ENCODE results near the gene KCNG1.
A peak's percentile ranks its signal among the peaks of the same experiment; 100 is the strongest.

The KCNG1 gene

DNA sequence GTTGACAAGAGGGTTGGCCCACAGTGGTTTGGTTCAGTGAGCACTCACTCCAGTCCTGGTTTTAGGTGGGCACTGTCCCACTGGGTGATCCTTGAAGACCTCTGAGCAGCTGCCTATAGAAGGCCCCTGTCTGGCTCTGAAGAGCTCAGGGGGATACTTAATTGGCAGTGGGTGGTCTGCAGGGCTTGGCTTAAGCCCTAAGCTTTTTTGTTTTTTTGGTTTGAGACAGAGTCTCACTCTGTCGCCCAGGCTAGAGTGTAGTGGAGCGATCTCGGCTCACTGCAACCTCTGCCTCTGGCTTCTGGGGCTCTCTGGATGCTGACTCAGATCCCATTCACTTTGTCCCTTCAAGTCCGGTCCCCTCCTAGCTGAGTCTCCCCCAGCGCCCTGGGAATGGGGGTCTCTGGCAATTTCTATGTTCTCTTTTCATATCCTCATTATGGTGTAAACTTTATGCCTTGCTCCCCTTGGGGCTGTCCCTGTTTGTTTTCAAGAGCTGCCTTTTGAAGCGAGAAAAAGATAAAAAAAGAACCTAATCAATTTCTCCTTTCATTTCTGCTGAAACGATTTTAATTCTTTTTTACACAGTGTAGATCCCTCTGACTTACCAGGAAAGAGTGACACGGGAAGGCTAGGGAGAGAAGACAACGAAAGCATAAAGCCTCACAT is 12.2 kb upstream of the KCNG1 start:
- Histone ChIP-seq H3K4me3 (ENCODE audit: extremely low read depth, insufficient read depth, low read length, poor library complexity, severe bottlenecking) (no peak overlapping the region), H3K27ac (ENCODE audit: low read depth, low read length, severe bottlenecking) (no peak overlapping the region), H3K4me1 (ENCODE audit: control insufficient read depth, insufficient read depth, low read length, poor library complexity, severe bottlenecking) (peaks cover 24% of the 10 kb centered on the region), H3K9me3 (ENCODE audit: control insufficient read depth, low read length) (peaks cover 10% of the 10 kb centered on the region), H3K36me3 (ENCODE audit: control insufficient read depth, insufficient read depth, low read length) (no peaks in the 10 kb centered on the region)
- WGBS, 2 experiments (ENCODE audit: insufficient coverage in 2 of 2) = 90 to 91% methylated on average over 4 to 6 of the region's 9 CpGs

- WGBS, 2 experiments (ENCODE audit: insufficient coverage in 2 of 2) = 73% methylated on average over 2 of the region's 2 CpGs; no CpG with 5 or more reads in 1 of the 2 experiments
Observed at GRCh38 chr20:51034476-51034875, 11.6 kb upstream of the KCNG1 start.

GRCh38 chr20:51029963-51030920 is 7.3 kb upstream of the KCNG1 start:
- Histone ChIP-seq H3K4me1 (ENCODE audit: control insufficient read depth, insufficient read depth, low read length, poor library complexity, severe bottlenecking) (peaks cover 23% of the 10 kb centered on the region), H3K4me3 (ENCODE audit: extremely low read depth, insufficient read depth, low read length, poor library complexity, severe bottlenecking) (no peak overlapping the region)
- WGBS, 2 experiments (ENCODE audit: insufficient coverage in 2 of 2) = 87 to 88% methylated on average over 14 to 16 of the region's 17 CpGs

More at GRCh38 chr20:51034476-51034875, 11.6 kb upstream of the KCNG1 start:
- no peaks in the 10 kb centered on the region for H3K36me3 ChIP-seq (ENCODE audit: control insufficient read depth, insufficient read depth, low read length)
- H3K9me3 ChIP-seq (ENCODE audit: control insufficient read depth, low read length) = peaks cover 10% of the 10 kb centered on the region
- H3K27ac ChIP-seq (ENCODE audit: low read depth, low read length, severe bottlenecking) = peak overlapping the region; percentile 86
- no peak overlapping the region for H3K4me3 ChIP-seq (ENCODE audit: extremely low read depth, insufficient read depth, low read length, poor library complexity, severe bottlenecking)
- peaks cover 24% of the 10 kb centered on the region for H3K4me1 ChIP-seq (ENCODE audit: control insufficient read depth, insufficient read depth, low read length, poor library complexity, severe bottlenecking)

DNA sequence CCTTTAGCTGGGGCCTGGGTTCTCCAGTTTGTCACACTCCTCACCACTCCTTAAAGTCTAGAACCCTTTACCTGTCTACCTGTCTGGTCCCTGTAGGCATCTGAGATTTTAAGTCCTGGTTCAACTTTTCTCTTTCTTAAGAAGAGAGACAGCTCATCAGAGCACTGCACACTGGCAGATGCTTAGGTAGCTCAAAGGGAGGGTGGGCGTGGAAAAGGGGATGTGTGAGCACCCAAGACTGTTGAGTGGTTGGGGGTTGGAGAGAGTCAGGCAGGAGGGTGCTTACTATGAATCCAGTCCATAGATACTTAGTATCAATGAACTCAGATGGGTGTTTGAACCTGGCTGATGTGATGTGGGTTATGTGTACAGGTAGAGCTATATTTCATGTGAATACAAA is 6.6 kb upstream of the KCNG1 start:
- Histone ChIP-seq H3K27ac (ENCODE audit: low read depth, low read length, severe bottlenecking) (no peak overlapping the region), H3K36me3 (ENCODE audit: control insufficient read depth, insufficient read depth, low read length) (no peaks in the 10 kb centered on the region), H3K4me3 (ENCODE audit: extremely low read depth, insufficient read depth, low read length, poor library complexity, severe bottlenecking) (no peak overlapping the region), H3K9me3 (ENCODE audit: control insufficient read depth, low read length) (peaks cover 10% of the 10 kb centered on the region), H3K4me1 (ENCODE audit: control insufficient read depth, insufficient read depth, low read length, poor library complexity, severe bottlenecking) (peaks cover 16% of the 10 kb centered on the region)
- 89% methylated on average over 1 of the region's 1 CpG; no CpG with 5 or more reads in 1 of the 2 experiments for WGBS, 2 experiments (ENCODE audit: insufficient coverage in 2 of 2)

More at GRCh38 chr20:51029963-51030920, 7.3 kb upstream of the KCNG1 start:
- H3K9me3 ChIP-seq (ENCODE audit: control insufficient read depth, low read length) = peaks cover 10% of the 10 kb centered on the region
- no peak overlapping the region for H3K27ac ChIP-seq (ENCODE audit: low read depth, low read length, severe bottlenecking)
- no peaks in the 10 kb centered on the region for H3K36me3 ChIP-seq (ENCODE audit: control insufficient read depth, insufficient read depth, low read length)

- 53 to 62% methylated on average over 9 to 10 of the region's 10 CpGs for WGBS, 2 experiments (ENCODE audit: insufficient coverage in 2 of 2)
- H3K36me3 ChIP-seq (ENCODE audit: control insufficient read depth, insufficient read depth, low read length) = no peaks in the 10 kb centered on the region
- H3K4me1 ChIP-seq (ENCODE audit: control insufficient read depth, insufficient read depth, low read length, poor library complexity, severe bottlenecking) = peaks cover 9% of the 10 kb centered on the region
- H3K4me3 ChIP-seq (ENCODE audit: extremely low read depth, insufficient read depth, low read length, poor library complexity, severe bottlenecking) = no peak overlapping the region
- H3K9me3 ChIP-seq (ENCODE audit: control insufficient read depth, low read length) = peaks cover 10% of the 10 kb centered on the region
- no peak overlapping the region for H3K27ac ChIP-seq (ENCODE audit: low read depth, low read length, severe bottlenecking)
Observed at GRCh38 chr20:51028616-51029212, 5.8 kb upstream of the KCNG1 start.

- WGBS, 2 experiments (ENCODE audit: insufficient coverage in 2 of 2) = 91 to 100% methylated on average over 3 to 4 of the region's 5 CpGs
- Histone ChIP-seq H3K4me1 (ENCODE audit: control insufficient read depth, insufficient read depth, low read length, poor library complexity, severe bottlenecking) (no peaks in the 10 kb centered on the region), H3K9me3 (ENCODE audit: control insufficient read depth, low read length) (peaks cover 7% of the 10 kb centered on the region), H3K27ac (ENCODE audit: low read depth, low read length, severe bottlenecking) (no peak overlapping the region), H3K4me3 (ENCODE audit: extremely low read depth, insufficient read depth, low read length, poor library complexity, severe bottlenecking) (no peak overlapping the region), H3K36me3 (ENCODE audit: control insufficient read depth, insufficient read depth, low read length) (no peaks in the 10 kb centered on the region)
Observed at GRCh38 chr20:51027035-51027795, 4.3 kb upstream of the KCNG1 start.

- Histone ChIP-seq H3K4me3 (ENCODE audit: extremely low read depth, insufficient read depth, low read length, poor library complexity, severe bottlenecking) (no peak overlapping the region), H3K9me3 (ENCODE audit: control insufficient read depth, low read length) (no peaks in the 10 kb centered on the region), H3K27ac (ENCODE audit: low read depth, low read length, severe bottlenecking) (no peak overlapping the region), H3K4me1 (ENCODE audit: control insufficient read depth, insufficient read depth, low read length, poor library complexity, severe bottlenecking) (peaks cover 8% of the 10 kb centered on the region), H3K36me3 (ENCODE audit: control insufficient read depth, insufficient read depth, low read length) (no peaks in the 10 kb centered on the region)
- WGBS, 2 experiments (ENCODE audit: insufficient coverage in 2 of 2) = 94 to 100% methylated on average over 3 to 4 of the region's 4 CpGs
Observed at GRCh38 chr20:51026269-51026668, 3.4 kb upstream of the KCNG1 start.

DNA sequence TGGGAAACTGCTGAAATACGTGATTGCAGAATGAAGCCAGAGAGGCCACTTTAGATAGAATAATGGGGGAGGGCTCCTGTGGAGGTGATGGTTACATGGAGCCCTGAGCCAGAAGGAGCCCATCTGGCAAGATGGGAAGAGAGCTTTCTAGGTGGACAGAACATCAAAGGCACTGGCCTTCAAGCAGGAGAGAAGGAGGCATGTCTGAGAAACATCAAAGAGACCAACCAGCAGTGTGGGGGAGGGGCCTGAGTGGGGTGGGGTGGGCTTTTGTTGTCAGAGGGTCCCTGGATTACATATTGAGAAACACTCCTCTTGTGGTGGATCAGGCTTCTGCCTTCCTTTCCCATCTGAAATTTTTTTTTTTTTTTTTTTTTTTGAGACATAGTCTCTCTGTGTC is 1.9 kb upstream of the KCNG1 start:
- H3K9me3 ChIP-seq (ENCODE audit: control insufficient read depth, low read length) = no peaks in the 10 kb centered on the region
- no peak overlapping the region for H3K4me3 ChIP-seq (ENCODE audit: extremely low read depth, insufficient read depth, low read length, poor library complexity, severe bottlenecking)
- H3K27ac ChIP-seq (ENCODE audit: low read depth, low read length, severe bottlenecking) = no peak overlapping the region
- peaks cover 8% of the 10 kb centered on the region for H3K36me3 ChIP-seq (ENCODE audit: control insufficient read depth, insufficient read depth, low read length)
- WGBS, 2 experiments (ENCODE audit: insufficient coverage in 2 of 2) = 100% methylated on average over 1 of the region's 1 CpG
- peaks cover 10% of the 10 kb centered on the region for H3K4me1 ChIP-seq (ENCODE audit: control insufficient read depth, insufficient read depth, low read length, poor library complexity, severe bottlenecking)

- peaks cover 14% of the 10 kb centered on the region for H3K36me3 ChIP-seq (ENCODE audit: control insufficient read depth, insufficient read depth, low read length)
- H3K4me3 ChIP-seq (ENCODE audit: extremely low read depth, insufficient read depth, low read length, poor library complexity, severe bottlenecking) = peak overlapping the region; percentile 64
- 83 to 87% methylated on average over 30 of the region's 30 CpGs for WGBS, 2 experiments (ENCODE audit: insufficient coverage in 2 of 2)
- no peak overlapping the region for H3K27ac ChIP-seq (ENCODE audit: low read depth, low read length, severe bottlenecking)
- no peaks in the 10 kb centered on the region for H3K9me3 ChIP-seq (ENCODE audit: control insufficient read depth, low read length)
- peaks cover 10% of the 10 kb centered on the region for H3K4me1 ChIP-seq (ENCODE audit: control insufficient read depth, insufficient read depth, low read length, poor library complexity, severe bottlenecking)
Observed at GRCh38 chr20:51023617-51024155, 779 bp upstream of the KCNG1 start.

All from mesodermal cell (in vitro differentiated cells).